Neuronal stem cell (in vitro differentiated cells): ENCODE measurements around the gene SLTM.

Source experiments
- DNase-seq: peaks from one replicate; pipeline ENCODE4 v3.0.0-alpha.2; 2013; ENCODE audit warnings: low spot score
- H2AFZ ChIP-seq: one replicate; pipeline ENCODE4 v1.6.1; 2013; ENCODE audit warnings: mild to moderate bottlenecking, low read length, inconsistent platforms
- H2AK5ac ChIP-seq: 2 replicates; pipeline ENCODE4 v1.6.1; 2013; ENCODE audit warnings: low read depth, mild to moderate bottlenecking, inconsistent platforms, low read length, moderate library complexity, mixed read lengths
- H2BK120ac ChIP-seq: 2 replicates; pipeline ENCODE4 v1.6.1; 2013; ENCODE audit warnings: low read depth, mild to moderate bottlenecking, inconsistent platforms, low read length, moderate library complexity, mixed read lengths
- H2BK12ac ChIP-seq: one replicate; pipeline ENCODE4 v1.6.1; 2013; ENCODE audit warnings: low read length, inconsistent platforms
- H2BK15ac ChIP-seq: 2 replicates; pipeline ENCODE4 v1.6.1; 2013; ENCODE audit warnings: mild to moderate bottlenecking, low read length, inconsistent platforms, mixed read lengths
- H2BK5ac ChIP-seq: one replicate; pipeline ENCODE4 v1.6.1; 2013; ENCODE audit warnings: inconsistent platforms, mild to moderate bottlenecking, low read length, moderate library complexity
- H3K14ac ChIP-seq: one replicate; pipeline ENCODE4 v1.6.1; 2013; ENCODE audit warnings: low read length, inconsistent platforms
- H3K18ac ChIP-seq: 2 replicates; pipeline ENCODE4 v1.6.1; 2013; ENCODE audit warnings: low read length, inconsistent platforms
- H3K23ac ChIP-seq: 2 replicates; pipeline ENCODE4 v1.6.1; 2013; ENCODE audit warnings: low read depth, mild to moderate bottlenecking, mixed read lengths, low read length, inconsistent platforms; ENCODE audit not compliant: poor library complexity
- H3K27ac ChIP-seq: replicated peaks from 3 replicates; pipeline ENCODE4 v1.5.1; 2013; ENCODE audit warnings: low read length, inconsistent platforms
- H3K27me3 ChIP-seq, 3 experiments: 2 replicates each; pipeline ENCODE4 v1.6.1; 2013; ENCODE audit warnings: low read length in 3 of 3, mild to moderate bottlenecking in 2 of 3, inconsistent platforms in 1 of 3, low read depth in 1 of 3, mixed read lengths in 1 of 3, moderate library complexity in 1 of 3; ENCODE audit not compliant: control insufficient read depth in 3 of 3, insufficient read depth in 3 of 3
- H3K36me3 ChIP-seq, 2 donors: replicated peaks in 1 of 2; 2 replicates each; pipeline ENCODE4 v1.6.1; 2013; ENCODE audit warnings: low read length in 2 of 2; ENCODE audit not compliant: control insufficient read depth in 2 of 2, insufficient read depth in 2 of 2
- H3K4ac ChIP-seq: 2 replicates; pipeline ENCODE4 v1.6.1; 2013; ENCODE audit warnings: inconsistent platforms, mild to moderate bottlenecking, low read length, moderate library complexity
- H3K4me1 ChIP-seq, 2 donors: 1 replicate in 1 of 2; 2 replicates in 1 of 2; pipeline ENCODE4 v1.6.1; 2013; ENCODE audit warnings: low read length in 2 of 2, low read depth in 1 of 2; ENCODE audit not compliant: control insufficient read depth in 2 of 2, insufficient read depth in 1 of 2
- H3K4me2 ChIP-seq: one replicate; pipeline ENCODE4 v1.6.1; 2013; ENCODE audit warnings: mild to moderate bottlenecking, low read length, inconsistent platforms; ENCODE audit not compliant: insufficient read depth, poor library complexity, severe bottlenecking
- H3K4me3 ChIP-seq, 2 donors: 2 replicates each; pipeline ENCODE4 v1.5.1; 2013; ENCODE audit warnings: low read length in 2 of 2, mild to moderate bottlenecking in 2 of 2, inconsistent platforms in 1 of 2, moderate library complexity in 1 of 2
- H3K79me1 ChIP-seq: one replicate; pipeline ENCODE4 v1.6.1; 2013; ENCODE audit warnings: low read depth, mild to moderate bottlenecking, inconsistent platforms, low read length, moderate library complexity
- H3K9ac ChIP-seq: one replicate; pipeline ENCODE4 v1.6.1; 2013; ENCODE audit warnings: mild to moderate bottlenecking, low read depth, low read length, inconsistent platforms; ENCODE audit not compliant: poor library complexity
- H3K9me3 ChIP-seq, 2 donors: replicated peaks in 1 of 2; 2 replicates each; pipeline versions ENCODE3 to v1.6.1; 2013; ENCODE audit warnings: low read length in 2 of 2, mild to moderate bottlenecking in 2 of 2, inconsistent platforms in 1 of 2, low read depth in 1 of 2, mixed read lengths in 1 of 2, moderate library complexity in 1 of 2; ENCODE audit not compliant: control insufficient read depth in 2 of 2, insufficient read depth in 1 of 2
- H4K8ac ChIP-seq: one replicate; pipeline ENCODE4 v1.6.1; 2013; ENCODE audit warnings: low read depth, mild to moderate bottlenecking, inconsistent platforms, low read length, moderate library complexity
- H4K91ac ChIP-seq: one replicate; pipeline ENCODE4 v1.6.1; 2013; ENCODE audit warnings: low read length, low read depth, mild to moderate bottlenecking, inconsistent platforms; ENCODE audit not compliant: poor library complexity
- WGBS, 2 donors: extraction: QIAGEN DNeasy Blood & Tissue Kit; methylation state at CpG; one replicate each; pipeline ENCODE4 v1.1.7; 2013; ENCODE audit warnings: missing lambda C conversion rate in 2 of 2, mixed read lengths in 1 of 2; ENCODE audit not compliant: insufficient read length in 2 of 2, insufficient replicate concordance in 1 of 2; ENCODE audit errors: extremely low coverage in 2 of 2; 5-methylcytosine and 5-hydroxymethylcytosine counted together

The SLTM gene

DNA sequence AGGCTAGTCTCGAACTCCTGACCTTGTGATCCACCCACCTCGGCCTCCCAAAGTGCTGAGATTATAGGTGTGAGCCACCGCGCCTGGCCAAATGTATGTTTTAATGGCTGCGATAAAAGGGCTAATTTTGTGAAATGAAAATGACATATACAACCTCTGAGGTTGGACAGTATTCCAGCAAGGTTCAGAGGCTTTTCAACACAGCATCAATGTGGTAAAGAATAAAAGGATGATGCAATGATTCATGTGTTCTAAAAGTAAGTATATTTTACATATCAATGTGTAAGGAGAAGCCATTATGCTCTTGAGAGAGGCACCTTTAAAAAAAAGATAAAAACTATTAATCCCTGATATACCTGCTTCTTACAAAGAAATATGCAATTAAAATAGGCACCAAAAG lies 6.7 kb downstream of the SLTM start:
- Histone ChIP-seq H3K27me3 (no peaks in the 10 kb centered on the region), H3K9ac (no peak overlapping the region), H3K18ac (no peak overlapping the region), H3K79me1 (no peaks in the 10 kb centered on the region), H2BK120ac (no peak overlapping the region), H2BK15ac (no peak overlapping the region), H2BK5ac (no peak overlapping the region), H3K4ac (no peak overlapping the region), H2BK12ac (no peak overlapping the region), H3K4me1 (peaks cover 0 to 8% of the 10 kb centered on the region in 2 donors), H3K4me2 (no peak overlapping the region), H3K27ac (no peak overlapping the region), H3K36me3 (peaks cover 1 to 92% of the 10 kb centered on the region in 2 donors), H3K9me3 (no peaks in the 10 kb centered on the region), H4K91ac (no peak overlapping the region), H3K4me3 (no peak overlapping the region), H3K14ac (no peak overlapping the region), H3K23ac (no peak overlapping the region), H4K8ac (no peak overlapping the region), H2AFZ (no peak overlapping the region), H2AK5ac (no peak overlapping the region)
- DNase-seq, result no peak
- WGBS, 2 donors, result no CpG with 5 or more reads among the region's 5 CpGs

DNA sequence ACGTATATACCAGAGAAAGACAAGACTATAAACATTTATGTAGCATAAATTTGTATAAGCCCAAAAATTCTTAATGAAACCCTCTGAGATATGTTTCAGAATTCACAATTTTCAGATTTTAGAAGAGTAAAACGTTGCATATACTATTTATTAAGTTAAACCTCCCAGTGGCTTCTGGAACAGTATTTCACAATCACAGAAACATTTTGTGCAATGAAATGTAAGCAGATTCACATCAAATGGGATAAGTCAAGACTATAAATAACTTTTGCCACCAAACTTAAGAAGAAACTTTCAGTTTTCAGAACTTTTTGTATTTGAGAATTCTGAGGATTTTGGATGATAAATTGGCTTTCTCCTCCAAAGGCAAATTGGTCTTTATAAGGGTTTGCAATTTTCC lies 9.2 kb downstream of the SLTM start:
- no peak overlapping the region for H3K9ac ChIP-seq
- H3K4me2 ChIP-seq, result no peak overlapping the region
- H3K27me3 ChIP-seq, result no peaks in the 10 kb centered on the region
- no peaks in the 10 kb centered on the region for H3K4me1 ChIP-seq
- H3K4me3 ChIP-seq, result no peak overlapping the region
- no peak overlapping the region for H2BK5ac ChIP-seq
- H3K18ac ChIP-seq, result no peak overlapping the region
- H2BK12ac ChIP-seq, result no peak overlapping the region
- H4K8ac ChIP-seq, result no peak overlapping the region
- H3K36me3 ChIP-seq, result peaks cover 1 to 94% of the 10 kb centered on the region in 2 donors
- H3K14ac ChIP-seq, result no peak overlapping the region
- H4K91ac ChIP-seq, result no peak overlapping the region
- no peaks in the 10 kb centered on the region for H3K79me1 ChIP-seq
- H2AK5ac ChIP-seq, result no peak overlapping the region
- WGBS, 2 donors, result no CpG with 5 or more reads among the region's 2 CpGs
- no peak overlapping the region for H2BK120ac ChIP-seq
- DNase-seq, result no peak
- no peak overlapping the region for H3K27ac ChIP-seq
- no peak overlapping the region for H2BK15ac ChIP-seq
- no peak overlapping the region for H2AFZ ChIP-seq
- H3K23ac ChIP-seq, result no peak overlapping the region
- no peak overlapping the region for H3K4ac ChIP-seq
- no peaks in the 10 kb centered on the region for H3K9me3 ChIP-seq

DNA sequence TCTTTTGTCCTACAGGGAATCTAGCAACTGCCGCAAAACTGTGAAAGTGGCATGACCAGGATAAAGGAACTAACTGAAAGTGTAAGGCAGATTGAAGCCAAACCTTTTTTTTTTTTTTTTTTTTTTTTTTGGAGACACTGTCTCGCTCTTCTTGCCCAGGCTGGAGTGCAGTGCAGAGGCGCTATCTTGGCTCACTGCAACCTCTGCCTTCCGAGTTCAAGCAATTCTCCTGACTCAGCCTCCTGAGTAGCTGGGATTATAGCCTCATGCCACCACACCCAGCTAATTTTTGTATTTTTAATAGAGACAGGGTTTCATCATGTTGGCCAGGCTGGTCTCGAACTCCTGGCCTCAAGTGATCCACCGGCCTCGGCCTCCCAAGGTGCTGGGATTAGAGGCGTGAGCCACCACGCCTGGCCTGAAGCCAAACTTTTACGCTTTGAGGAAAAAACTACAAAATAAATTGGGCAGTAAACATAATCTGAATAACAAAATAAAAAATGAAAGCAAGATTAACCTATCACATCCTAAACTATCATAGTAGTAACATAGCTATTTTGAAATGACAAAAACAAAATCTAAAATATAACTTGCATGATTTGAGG lies 9.7 kb downstream of the SLTM start:
- no peak for DNase-seq
- Histone ChIP-seq H3K14ac (no peak overlapping the region), H3K4me1 (no peaks in the 10 kb centered on the region), H3K9ac (no peak overlapping the region), H2AFZ (no peak overlapping the region), H3K4me2 (no peak overlapping the region), H3K27ac (no peak overlapping the region), H2BK15ac (no peak overlapping the region), H4K8ac (no peak overlapping the region), H3K4me3 (no peak overlapping the region), H3K4ac (no peak overlapping the region), H2BK12ac (no peak overlapping the region), H3K79me1 (no peaks in the 10 kb centered on the region), H3K27me3 (no peaks in the 10 kb centered on the region), H3K9me3 (no peaks in the 10 kb centered on the region), H3K36me3 (peaks cover 1 to 95% of the 10 kb centered on the region in 2 donors), H3K18ac (no peak overlapping the region), H2AK5ac (no peak overlapping the region), H4K91ac (no peak overlapping the region), H3K23ac (no peak overlapping the region), H2BK120ac (no peak overlapping the region), H2BK5ac (no peak overlapping the region)
- no CpG with 5 or more reads among the region's 10 CpGs for WGBS, 2 donors

DNA sequence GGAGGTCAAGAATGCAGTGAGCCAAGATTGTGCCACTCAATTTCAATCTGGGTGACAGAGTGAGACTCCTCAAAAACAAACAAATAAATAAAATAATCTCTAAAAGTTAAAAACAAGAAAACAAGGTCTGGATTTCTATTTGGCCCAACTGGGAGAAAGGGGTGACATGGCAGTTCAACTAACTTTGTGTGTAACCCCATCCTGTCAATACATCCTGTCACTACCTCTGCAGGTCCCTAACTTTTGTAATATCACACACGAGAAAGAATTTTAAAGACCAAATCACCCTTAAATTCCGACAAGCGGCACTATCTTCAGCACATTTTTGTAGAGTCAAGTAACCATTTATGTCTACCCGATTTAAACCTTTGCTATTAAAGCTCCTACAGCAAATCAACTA lies 10.2 kb downstream of the SLTM start:
- Histone ChIP-seq H3K27me3 (no peaks in the 10 kb centered on the region), H3K18ac (no peak overlapping the region), H4K91ac (no peak overlapping the region), H2BK15ac (no peak overlapping the region), H4K8ac (no peak overlapping the region), H2AFZ (no peak overlapping the region), H3K4me3 (no peak overlapping the region), H3K4me1 (no peaks in the 10 kb centered on the region), H2BK12ac (no peak overlapping the region), H3K9me3 (no peaks in the 10 kb centered on the region), H2AK5ac (no peak overlapping the region), H3K27ac (no peak overlapping the region), H3K4ac (no peak overlapping the region), H2BK5ac (no peak overlapping the region), H3K36me3 (peaks cover 1 to 93% of the 10 kb centered on the region in 2 donors), H3K79me1 (no peaks in the 10 kb centered on the region), H2BK120ac (no peak overlapping the region), H3K4me2 (no peak overlapping the region), H3K14ac (no peak overlapping the region), H3K9ac (no peak overlapping the region), H3K23ac (no peak overlapping the region)
- no peak for DNase-seq
- no CpG with 5 or more reads among the region's 4 CpGs for WGBS, 2 donors
